GM23338 (cell line): ENCODE results near the gene P2RX4.

Experiments used
- CREB1 ChIP-seq: fragments of 250-450 bp; sonication (Bioruptor Pico); IDR thresholded peaks from 2 replicates; pipeline ENCODE4 v1.5.0; 2020; ENCODE audit warnings: low read depth, mild to moderate bottlenecking, moderate library complexity
- CTCF ChIP-seq, 2 experiments: fragments of 200-600 bp in 1 of 2; sonication (generic) in 1 of 2; conservative IDR thresholded peaks; 2 replicates each; pipeline versions ENCODE4 v1.5.1 to v1.6.1; 2016 to 2017; ENCODE audit warnings: antibody characterized with exemption in 2 of 2, low read depth in 2 of 2, mild to moderate bottlenecking in 2 of 2, moderate library complexity in 1 of 2
- ETS1 ChIP-seq: IDR thresholded peaks from 2 replicates; pipeline ENCODE4 v1.6.1; 2016; ENCODE audit warnings: antibody characterized with exemption
- EZH2 ChIP-seq: fragments of 200-600 bp; sonication (generic); IDR thresholded peaks from one replicate; pipeline ENCODE4 v1.8.0; 2017; ENCODE audit warnings: antibody characterized with exemption, mild to moderate bottlenecking, low read depth; ENCODE audit not compliant: unreplicated experiment
- EZH2phosphoT487 ChIP-seq: fragments of 200-600 bp; sonication (generic); IDR thresholded peaks from one replicate; pipeline ENCODE4 v1.8.1; 2018; ENCODE audit warnings: antibody characterized with exemption; ENCODE audit not compliant: unreplicated experiment
- NANOG ChIP-seq: IDR thresholded peaks from 2 replicates; pipeline ENCODE4 v1.6.1; 2016; ENCODE audit warnings: antibody characterized with exemption, borderline replicate concordance
- POLR2AphosphoS5 ChIP-seq: IDR thresholded peaks from 2 replicates; pipeline ENCODE4 v1.6.1; 2016; ENCODE audit warnings: antibody characterized with exemption, low read depth
- REST ChIP-seq: IDR thresholded peaks from one replicate; pipeline ENCODE4 v1.6.1; 2018; ENCODE audit warnings: antibody characterized with exemption; ENCODE audit not compliant: unreplicated experiment
- ZNF114 ChIP-seq: fragments of 250-450 bp; sonication (Bioruptor Pico); IDR thresholded peaks from 2 replicates; pipeline ENCODE4 v1.5.0; 2020; ENCODE audit warnings: mild to moderate bottlenecking, moderate library complexity
- ZNF462 ChIP-seq: fragments of 250-450 bp; sonication (Bioruptor Pico); IDR thresholded peaks from 2 replicates; pipeline ENCODE4 v1.5.0; 2020; ENCODE audit warnings: mild to moderate bottlenecking, moderate library complexity

GRCh38 chr12:121203482-121203881 is 6.4 kb upstream of the P2RX4 start:
- TF ChIP-seq REST (no peak), CTCF (conservative IDR thresholded peaks at IDR 0.05; ENCODE audit: low read depth in 2 of 2) (no peak), POLR2AphosphoS5 (no peak), CREB1 (CRISPR knock-in tag) (no peak), ZNF114 (CRISPR knock-in tag) (no peak), NANOG (no peak), EZH2 (no peak), EZH2phosphoT487 (no peak), ETS1 (no peak), ZNF462 (CRISPR knock-in tag) (no peak)
